ENCODE data around the gene HRAS. TPM values are rescaled to one million over a fixed set of nuclear protein-coding genes. Genes with fewer than 3 reads are reported as not detected.

Gene HRAS
- total and polyA plus RNA-seq, 2 of the 13 experiments (the other 11 are each of a cell fraction or from before 2014, with no cell fraction given), result 32.9 to 50.0 TPM

DNA sequence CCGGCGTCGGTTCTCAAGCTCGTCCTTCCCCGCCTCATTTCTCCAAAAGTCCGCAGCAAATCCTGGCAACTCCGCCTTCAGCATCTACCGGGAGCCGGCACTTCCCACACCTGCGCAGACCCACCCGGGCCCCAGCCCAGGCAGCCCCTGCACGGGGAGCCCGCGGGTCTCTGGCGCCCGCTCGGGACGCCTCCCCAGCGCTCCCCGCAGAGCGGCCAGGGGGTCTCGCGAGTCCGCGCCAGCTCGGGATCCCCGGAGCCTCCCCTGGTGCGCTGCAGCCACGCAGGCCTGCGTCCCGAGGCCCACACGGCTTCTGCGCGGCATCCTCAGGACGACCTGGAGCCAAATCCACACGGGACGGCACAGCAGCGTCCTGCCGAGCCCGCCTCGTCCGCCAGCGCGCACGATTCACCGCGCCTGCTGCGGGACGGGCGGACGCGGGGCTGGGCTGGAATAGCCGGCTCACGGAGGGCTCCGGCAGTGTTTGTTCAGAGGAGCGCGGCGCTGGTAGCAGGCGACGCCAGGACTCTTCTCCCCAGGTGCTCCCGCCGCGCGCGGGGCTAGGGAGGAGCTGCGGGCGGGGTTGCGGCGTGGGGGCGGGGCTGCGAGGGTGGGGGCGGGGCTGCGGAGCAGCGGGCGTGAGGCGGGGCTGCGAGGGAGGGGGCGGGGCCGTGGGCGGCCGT lies 40.1 kb upstream of the HRAS start (continued):
- TF ChIP-seq AKAP8 (CRISPR knock-in tag; IDR thresholded peaks at IDR 0.05) (no peak), ZBTB21 (CRISPR knock-in tag; IDR thresholded peaks at IDR 0.05) (no peak), HOXA7 (CRISPR knock-in tag; IDR thresholded peaks at IDR 0.05) (no peak), PCBP2 (optimal IDR thresholded peaks at IDR 0.05; ENCODE audit: low read depth, low read length, poor library complexity, severe bottlenecking) (no peak), SCMH1 (CRISPR knock-in tag; IDR thresholded peaks at IDR 0.05; ENCODE audit: borderline replicate concordance) (no peak), RBM22 (optimal IDR thresholded peaks at IDR 0.05; ENCODE audit: low read length) (no peak), CBX2 (IDR thresholded peaks at IDR 0.05; ENCODE audit: low read depth, low read length) (no peak), CBX2 (CRISPR knock-in tag; IDR thresholded peaks at IDR 0.05; ENCODE audit: low read depth) (no peak), ZNF367 (CRISPR knock-in tag; IDR thresholded peaks at IDR 0.05; ENCODE audit: borderline replicate concordance) (no peak), FOXK1 (CRISPR knock-in tag; IDR thresholded peaks at IDR 0.05; ENCODE audit: borderline replicate concordance, low read depth) (no peak), FOXA1 (IDR thresholded peaks at IDR 0.05) (no peak), FOXA1 (CRISPR knock-in tag; IDR thresholded peaks at IDR 0.05) (peak; percentile 39), KDM6A (CRISPR knock-in tag; IDR thresholded peaks at IDR 0.05; ENCODE audit: low read depth) (no peak)
- TF ChIP-seq, protein P1, sequence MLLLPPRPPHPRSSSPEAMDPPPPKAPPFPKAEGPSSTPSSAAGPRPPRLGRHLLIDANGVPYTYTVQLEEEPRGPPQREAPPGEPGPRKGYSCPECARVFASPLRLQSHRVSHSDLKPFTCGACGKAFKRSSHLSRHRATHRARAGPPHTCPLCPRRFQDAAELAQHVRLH (CRISPR knock-in tag; IDR thresholded peaks at IDR 0.05; ENCODE audit: borderline replicate concordance, low read depth), result 0 out of 2 replicates have a peak, but pooled peaks have one; percentile 7
- TF ChIP-seq, protein P2, sequence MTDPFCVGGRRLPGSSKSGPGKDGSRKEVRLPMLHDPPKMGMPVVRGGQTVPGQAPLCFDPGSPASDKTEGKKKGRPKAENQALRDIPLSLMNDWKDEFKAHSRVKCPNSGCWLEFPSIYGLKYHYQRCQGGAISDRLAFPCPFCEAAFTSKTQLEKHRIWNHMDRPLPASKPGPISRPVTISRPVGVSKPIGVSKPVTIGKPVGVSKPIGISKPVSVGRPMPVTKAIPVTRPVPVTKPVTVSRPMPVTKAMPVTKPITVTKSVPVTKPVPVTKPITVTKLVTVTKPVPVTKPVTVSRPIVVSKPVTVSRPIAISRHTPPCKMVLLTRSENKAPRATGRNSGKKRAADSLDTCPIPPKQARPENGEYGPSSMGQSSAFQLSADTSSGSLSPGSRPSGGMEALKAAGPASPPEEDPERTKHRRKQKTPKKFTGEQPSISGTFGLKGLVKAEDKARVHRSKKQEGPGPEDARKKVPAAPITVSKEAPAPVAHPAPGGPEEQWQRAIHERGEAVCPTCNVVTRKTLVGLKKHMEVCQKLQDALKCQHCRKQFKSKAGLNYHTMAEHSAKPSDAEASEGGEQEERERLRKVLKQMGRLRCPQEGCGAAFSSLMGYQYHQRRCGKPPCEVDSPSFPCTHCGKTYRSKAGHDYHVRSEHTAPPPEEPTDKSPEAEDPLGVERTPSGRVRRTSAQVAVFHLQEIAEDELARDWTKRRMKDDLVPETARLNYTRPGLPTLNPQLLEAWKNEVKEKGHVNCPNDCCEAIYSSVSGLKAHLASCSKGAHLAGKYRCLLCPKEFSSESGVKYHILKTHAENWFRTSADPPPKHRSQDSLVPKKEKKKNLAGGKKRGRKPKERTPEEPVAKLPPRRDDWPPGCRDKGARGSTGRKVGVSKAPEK (CRISPR knock-in tag; IDR thresholded peaks at IDR 0.05; ENCODE audit: borderline replicate concordance), result no peak
- TF ChIP-seq, protein P3, sequence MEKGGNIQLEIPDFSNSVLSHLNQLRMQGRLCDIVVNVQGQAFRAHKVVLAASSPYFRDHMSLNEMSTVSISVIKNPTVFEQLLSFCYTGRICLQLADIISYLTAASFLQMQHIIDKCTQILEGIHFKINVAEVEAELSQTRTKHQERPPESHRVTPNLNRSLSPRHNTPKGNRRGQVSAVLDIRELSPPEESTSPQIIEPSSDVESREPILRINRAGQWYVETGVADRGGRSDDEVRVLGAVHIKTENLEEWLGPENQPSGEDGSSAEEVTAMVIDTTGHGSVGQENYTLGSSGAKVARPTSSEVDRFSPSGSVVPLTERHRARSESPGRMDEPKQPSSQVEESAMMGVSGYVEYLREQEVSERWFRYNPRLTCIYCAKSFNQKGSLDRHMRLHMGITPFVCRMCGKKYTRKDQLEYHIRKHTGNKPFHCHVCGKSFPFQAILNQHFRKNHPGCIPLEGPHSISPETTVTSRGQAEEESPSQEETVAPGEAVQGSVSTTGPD (CRISPR knock-in tag; IDR thresholded peaks at IDR 0.05), result no peak
- TF ChIP-seq, protein P4, sequence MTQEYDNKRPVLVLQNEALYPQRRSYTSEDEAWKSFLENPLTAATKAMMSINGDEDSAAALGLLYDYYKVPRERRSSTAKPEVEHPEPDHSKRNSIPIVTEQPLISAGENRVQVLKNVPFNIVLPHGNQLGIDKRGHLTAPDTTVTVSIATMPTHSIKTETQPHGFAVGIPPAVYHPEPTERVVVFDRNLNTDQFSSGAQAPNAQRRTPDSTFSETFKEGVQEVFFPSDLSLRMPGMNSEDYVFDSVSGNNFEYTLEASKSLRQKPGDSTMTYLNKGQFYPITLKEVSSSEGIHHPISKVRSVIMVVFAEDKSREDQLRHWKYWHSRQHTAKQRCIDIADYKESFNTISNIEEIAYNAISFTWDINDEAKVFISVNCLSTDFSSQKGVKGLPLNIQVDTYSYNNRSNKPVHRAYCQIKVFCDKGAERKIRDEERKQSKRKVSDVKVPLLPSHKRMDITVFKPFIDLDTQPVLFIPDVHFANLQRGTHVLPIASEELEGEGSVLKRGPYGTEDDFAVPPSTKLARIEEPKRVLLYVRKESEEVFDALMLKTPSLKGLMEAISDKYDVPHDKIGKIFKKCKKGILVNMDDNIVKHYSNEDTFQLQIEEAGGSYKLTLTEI (CRISPR knock-in tag; conservative IDR thresholded peaks at IDR 0.05), result no peak
- TF ChIP-seq, protein P5, sequence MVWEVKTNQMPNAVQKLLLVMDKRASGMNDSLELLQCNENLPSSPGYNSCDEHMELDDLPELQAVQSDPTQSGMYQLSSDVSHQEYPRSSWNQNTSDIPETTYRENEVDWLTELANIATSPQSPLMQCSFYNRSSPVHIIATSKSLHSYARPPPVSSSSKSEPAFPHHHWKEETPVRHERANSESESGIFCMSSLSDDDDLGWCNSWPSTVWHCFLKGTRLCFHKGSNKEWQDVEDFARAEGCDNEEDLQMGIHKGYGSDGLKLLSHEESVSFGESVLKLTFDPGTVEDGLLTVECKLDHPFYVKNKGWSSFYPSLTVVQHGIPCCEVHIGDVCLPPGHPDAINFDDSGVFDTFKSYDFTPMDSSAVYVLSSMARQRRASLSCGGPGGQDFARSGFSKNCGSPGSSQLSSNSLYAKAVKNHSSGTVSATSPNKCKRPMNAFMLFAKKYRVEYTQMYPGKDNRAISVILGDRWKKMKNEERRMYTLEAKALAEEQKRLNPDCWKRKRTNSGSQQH (CRISPR knock-in tag; IDR thresholded peaks at IDR 0.05; ENCODE audit: low read depth), result no peak
- TF ChIP-seq, protein P6, sequence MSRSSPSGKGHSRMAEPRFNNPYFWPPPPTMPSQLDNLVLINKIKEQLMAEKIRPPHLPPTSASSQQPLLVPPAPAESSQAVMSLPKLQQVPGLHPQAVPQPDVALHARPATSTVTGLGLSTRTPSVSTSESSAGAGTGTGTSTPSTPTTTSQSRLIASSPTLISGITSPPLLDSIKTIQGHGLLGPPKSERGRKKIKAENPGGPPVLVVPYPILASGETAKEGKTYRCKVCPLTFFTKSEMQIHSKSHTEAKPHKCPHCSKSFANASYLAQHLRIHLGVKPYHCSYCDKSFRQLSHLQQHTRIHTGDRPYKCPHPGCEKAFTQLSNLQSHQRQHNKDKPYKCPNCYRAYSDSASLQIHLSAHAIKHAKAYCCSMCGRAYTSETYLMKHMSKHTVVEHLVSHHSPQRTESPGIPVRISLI (CRISPR knock-in tag; IDR thresholded peaks at IDR 0.05; ENCODE audit: borderline replicate concordance), result no peak
